Panc1 (cell line): ENCODE results near the gene RPRD1B. TPM values are rescaled to one million over a fixed set of nuclear protein-coding genes. Genes with fewer than 3 reads are reported as not detected.
A peak's percentile ranks its signal among the peaks of the same experiment; 100 is the strongest.

Experiments
- ATAC-seq: fragments of 200-7000 bp; cut with Tn5 transposase; 2 replicates; pipeline ENCODE4 v1.9.1; 2020; ENCODE audit warnings: mild to moderate bottlenecking, moderate library complexity
- BruUV-seq: library from RNA; stranded (reverse); fragments of 400-500 nt; replicated peaks from 2 replicates; lab custom pipeline; 2021; lab: Mats Ljungman, UMichigan
- CTCF ChIA-PET: fragments of 300-600 bp; sonication (Branson Sonifier 250); formaldehyde crosslinking; loops from one replicate; lab custom pipeline; 2022; ENCODE audit warnings: antibody characterized with exemption; lab: Charles Lee
- POLR2A ChIA-PET: fragments of 300-600 bp; sonication (Branson Sonifier 250); formaldehyde crosslinking; loops from one replicate; lab custom pipeline; 2022; ENCODE audit warnings: antibody characterized with exemption; lab: Charles Lee
- DNase-seq: peaks from one replicate; pipeline ENCODE4 v3.0.0-alpha.2; 2010; ENCODE audit warnings: low read depth, low spot score
- H3K27ac ChIP-seq: 2 replicates; pipeline ENCODE4 v1.5.1; 2011; ENCODE audit warnings: mild to moderate bottlenecking, low read length, inconsistent platforms
- H3K27me3 ChIP-seq: fragments of 200-500 bp; sonication (Bioruptor generic); 2 replicates; pipeline ENCODE4 v1.6.0; 2014; ENCODE audit warnings: low read length, inconsistent platforms; ENCODE audit not compliant: control insufficient read depth, insufficient read depth
- H3K36me3 ChIP-seq: fragments of 200-500 bp; sonication (Bioruptor generic); 2 replicates; pipeline ENCODE4 v1.5.1; 2014; ENCODE audit warnings: inconsistent platforms, mild to moderate bottlenecking, low read length, moderate library complexity; ENCODE audit not compliant: control insufficient read depth, insufficient read depth
- H3K4me1 ChIP-seq: 2 replicates; pipeline ENCODE4 v1.5.1; 2011; ENCODE audit warnings: inconsistent platforms, mild to moderate bottlenecking, low read length, moderate library complexity; ENCODE audit not compliant: control insufficient read depth, insufficient read depth
- H3K4me3 ChIP-seq, 2 experiments: 2 replicates each; pipeline ENCODE4 v1.5.1; 2011 to 2012; ENCODE audit warnings: low read depth in 2 of 2, low read length in 2 of 2, mild to moderate bottlenecking in 2 of 2, inconsistent platforms in 1 of 2, moderate library complexity in 1 of 2
- H3K9me3 ChIP-seq: fragments of 200-500 bp; sonication (Bioruptor generic); 2 replicates; pipeline ENCODE4 v1.5.1; 2014; ENCODE audit warnings: low read depth, mild to moderate bottlenecking, inconsistent platforms, low read length, moderate library complexity; ENCODE audit not compliant: control insufficient read depth, insufficient read depth
- POLR2AphosphoS5 ChIP-seq: IDR thresholded peaks from 2 replicates; pipeline ENCODE4 v1.6.1; 2012; ENCODE audit warnings: mild to moderate bottlenecking, low read depth, low read length, moderate library complexity
- REST ChIP-seq, 2 experiments: IDR thresholded peaks; 2 replicates each; pipeline ENCODE4 v1.6.1; 2011 to 2012; ENCODE audit warnings: low read depth in 2 of 2, control low read depth in 1 of 2, low read length in 1 of 2, mild to moderate bottlenecking in 1 of 2, moderate library complexity in 1 of 2; ENCODE audit not compliant: insufficient read depth in 1 of 2
- SIN3A ChIP-seq: IDR thresholded peaks from 2 replicates; pipeline ENCODE4 v1.6.1; 2012; ENCODE audit warnings: low read depth, mild to moderate bottlenecking, low read length, moderate library complexity, borderline replicate concordance; ENCODE audit not compliant: insufficient read depth
- TCF7L2 ChIP-seq: IDR thresholded peaks from 2 replicates; pipeline ENCODE4 v1.6.1; 2011; ENCODE audit warnings: mild to moderate bottlenecking, low read depth, low read length, inconsistent platforms
- in situ Hi-C: cut with HindIII; loops from 2 replicates; pipeline ENCODE4 v1.10.0; 2016; ENCODE audit warnings: low sequenced_read_pairs, low pct_unique_long_range_greater_than_20kb
- intact Hi-C: fragments of 100-400 bp; cut with micrococcal nuclease; formaldehyde crosslinking; loops from one replicate; pipeline ENCODE4 v1.10.0; 2022; ENCODE audit not compliant: unreplicated experiment
- total RNA-seq: library from RNA; stranded (reverse); gene quantifications from one replicate; pipeline ENCODE4 v1.2.1, GENCODE V29; 2021; ENCODE audit not compliant: unreplicated experiment
- TF ChIP-seq, protein P1 (sequence below): fragments of 450-650 bp; IDR thresholded peaks from 2 replicates; pipeline ENCODE4 v1.5.1; 2017; ENCODE audit warnings: mild to moderate bottlenecking

Gene RPRD1B
- total RNA-seq, 1 experiment from 2014 or later, result 33.6 TPM

GRCh38 chr20:38109591-38110524, 76.3 kb downstream of the RPRD1B start:
- BruUV-seq, result no TSS peak
- no peaks in the 10 kb centered on the region for H3K36me3 ChIP-seq
- in situ Hi-C loops (no loop called here), intact Hi-C loops (no loop called here)
- ChIA-PET POLR2A (no interaction called here), CTCF (interaction anchor here (0.6 kb wide), 1 partner anchor 115 kb away, joined by 3 read pairs; no protein-coding TSS in a partner anchor)
- H3K4me1 ChIP-seq, result peaks cover 37% of the 10 kb centered on the region
- no peak overlapping the region for H3K4me3 ChIP-seq
- H3K27ac ChIP-seq, result peak overlapping the region; percentile 92
- no peaks in the 10 kb centered on the region for H3K27me3 ChIP-seq
- no peaks in the 10 kb centered on the region for H3K9me3 ChIP-seq
- peak; percentile 90 for DNase-seq
- TF ChIP-seq, protein P1, sequence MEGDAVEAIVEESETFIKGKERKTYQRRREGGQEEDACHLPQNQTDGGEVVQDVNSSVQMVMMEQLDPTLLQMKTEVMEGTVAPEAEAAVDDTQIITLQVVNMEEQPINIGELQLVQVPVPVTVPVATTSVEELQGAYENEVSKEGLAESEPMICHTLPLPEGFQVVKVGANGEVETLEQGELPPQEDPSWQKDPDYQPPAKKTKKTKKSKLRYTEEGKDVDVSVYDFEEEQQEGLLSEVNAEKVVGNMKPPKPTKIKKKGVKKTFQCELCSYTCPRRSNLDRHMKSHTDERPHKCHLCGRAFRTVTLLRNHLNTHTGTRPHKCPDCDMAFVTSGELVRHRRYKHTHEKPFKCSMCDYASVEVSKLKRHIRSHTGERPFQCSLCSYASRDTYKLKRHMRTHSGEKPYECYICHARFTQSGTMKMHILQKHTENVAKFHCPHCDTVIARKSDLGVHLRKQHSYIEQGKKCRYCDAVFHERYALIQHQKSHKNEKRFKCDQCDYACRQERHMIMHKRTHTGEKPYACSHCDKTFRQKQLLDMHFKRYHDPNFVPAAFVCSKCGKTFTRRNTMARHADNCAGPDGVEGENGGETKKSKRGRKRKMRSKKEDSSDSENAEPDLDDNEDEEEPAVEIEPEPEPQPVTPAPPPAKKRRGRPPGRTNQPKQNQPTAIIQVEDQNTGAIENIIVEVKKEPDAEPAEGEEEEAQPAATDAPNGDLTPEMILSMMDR, result no peak
- TF ChIP-seq TCF7L2, result peak; percentile 95
- TF ChIP-seq REST (IDR thresholded peaks at IDR 0.05; ENCODE audit: insufficient read depth in 1 of 2, low read depth in 2 of 2, low read length in 1 of 2), result no peak
- TF ChIP-seq SIN3A, result no peak
- peak; percentile 57; the same call in 1 of the 2 replicates for TF ChIP-seq POLR2AphosphoS5
- ATAC-seq, result peak; percentile 90

GRCh38 chr20:38110525-38111178, 77.1 kb downstream of the RPRD1B start:
- POLR2A ChIA-PET, result interaction anchor here (0.6 kb wide), 1 partner anchor 10 kb away, joined by 3 read pairs; no protein-coding TSS in a partner anchor
- Histone ChIP-seq H3K9me3 (no peaks in the 10 kb centered on the region), H3K27me3 (no peaks in the 10 kb centered on the region), H3K4me1 (peaks cover 37% of the 10 kb centered on the region), H3K27ac (peak overlapping the region; percentile 92), H3K4me3 (no peak overlapping the region), H3K36me3 (no peaks in the 10 kb centered on the region)
- intact Hi-C loops (no loop called here), in situ Hi-C loops (no loop called here)
- no peak for DNase-seq
- CTCF ChIA-PET, result interaction anchor here (0.6 kb wide), 1 partner anchor 119 kb away, joined by 3 read pairs; no protein-coding TSS in a partner anchor
- no TSS peak for BruUV-seq
- peak; percentile 14; the same call in 1 of the 2 replicates for ATAC-seq
- no peak for TF ChIP-seq POLR2AphosphoS5
- TF ChIP-seq REST (IDR thresholded peaks at IDR 0.05; ENCODE audit: insufficient read depth in 1 of 2, low read depth in 2 of 2, low read length in 1 of 2), result no peak
- no peak for TF ChIP-seq SIN3A
- TF ChIP-seq TCF7L2, result no peak
